A549 (cell line): Measurements from ENCODE around the gene GRHL3.

Experiments
- BHLHE40 ChIP-seq: IDR thresholded peaks from 2 replicates; pipeline ENCODE4 v1.6.1; 2012; ENCODE audit warnings: low read depth, low read length, inconsistent platforms
- CEBPB ChIP-seq, 2 experiments: fragments of >200 bp in 1 of 2; sonication (Bioruptor Twin) in 1 of 2; formaldehyde crosslinking in 1 of 2; IDR thresholded peaks; 2 replicates each; pipeline ENCODE4 v1.6.1; 2012 to 2016
- CHD4 ChIP-seq: fragments of 200-600 bp; sonication (generic); IDR thresholded peaks from 2 replicates; pipeline ENCODE4 v1.6.1; 2016; ENCODE audit warnings: antibody characterized with exemption, mild to moderate bottlenecking, borderline replicate concordance
- CTCF ChIP-seq: fragments of >200 bp; sonication (Bioruptor Twin); formaldehyde crosslinking; IDR thresholded peaks from 3 replicates; pipeline ENCODE4 v1.5.1; 2016
- HDAC2 ChIP-seq: fragments of 200-600 bp; sonication (generic); IDR thresholded peaks from 2 replicates; pipeline ENCODE4 v1.6.1; 2016
- MAZ ChIP-seq: fragments of 150-350 bp; IDR thresholded peaks from 2 replicates; pipeline ENCODE4 v1.6.1; 2014; ENCODE audit warnings: antibody characterized with exemption, low read depth, low read length, borderline replicate concordance
- NPAS2 ChIP-seq: fragments of 250-450 bp; sonication (Bioruptor Pico); IDR thresholded peaks from 2 replicates; pipeline ENCODE4 v1.8.0; 2022; ENCODE audit warnings: mild to moderate bottlenecking, moderate library complexity, borderline replicate concordance
- POLR2AphosphoS2 ChIP-seq: conservative IDR thresholded peaks from 2 replicates; pipeline ENCODE4 v1.6.1; 2012; ENCODE audit warnings: low read length, improper control_type of control experiment, inconsistent platforms

GRCh38 chr1:24403806-24404205 lies 84.6 kb downstream of the GRHL3 start:
- TF ChIP-seq CTCF = no peak
- no peak for TF ChIP-seq MAZ
- TF ChIP-seq CHD4 = no peak
- TF ChIP-seq BHLHE40 = no peak
- TF ChIP-seq HDAC2 = no peak
- no peak for TF ChIP-seq CEBPB (IDR thresholded peaks at IDR 0.05)
- no peak for TF ChIP-seq POLR2AphosphoS2
- TF ChIP-seq NPAS2 (CRISPR knock-in tag) = no peak
